Mesendoderm (in vitro differentiated cells): ENCODE results near the gene MEIS2.

Experiments
- DNase-seq: peaks from one replicate; pipeline ENCODE4 v3.0.0; 2013
- H2AK5ac ChIP-seq: 2 replicates; pipeline ENCODE4 v1.6.1; 2013; ENCODE audit warnings: low read length, inconsistent platforms
- H2BK120ac ChIP-seq: 2 replicates; pipeline ENCODE4 v1.6.1; 2013; ENCODE audit warnings: low read depth, mild to moderate bottlenecking, low read length, moderate library complexity, mixed read lengths
- H2BK15ac ChIP-seq: replicated peaks from 2 replicates; pipeline ENCODE4 v1.6.1; 2013; ENCODE audit warnings: low read depth, mild to moderate bottlenecking, moderate library complexity
- H2BK5ac ChIP-seq: 2 replicates; pipeline ENCODE4 v1.6.1; 2013; ENCODE audit warnings: low read length, inconsistent platforms
- H3K18ac ChIP-seq: 2 replicates; pipeline ENCODE4 v1.6.1; 2013; ENCODE audit warnings: mild to moderate bottlenecking, low read length, mixed read lengths
- H3K23ac ChIP-seq: one replicate; pipeline ENCODE4 v1.6.1; 2013; ENCODE audit warnings: low read length
- H3K27ac ChIP-seq: 2 replicates; pipeline ENCODE4 v1.5.1; 2013; ENCODE audit warnings: low read depth, mild to moderate bottlenecking, inconsistent platforms, low read length, moderate library complexity
- H3K27me3 ChIP-seq: 2 replicates; pipeline ENCODE4 v1.6.1; 2013; ENCODE audit warnings: low read length, control low read depth, mild to moderate bottlenecking, inconsistent platforms; ENCODE audit not compliant: insufficient read depth, poor library complexity
- H3K36me3 ChIP-seq: 2 replicates; pipeline ENCODE4 v1.6.1; 2013; ENCODE audit warnings: low read length, inconsistent platforms; ENCODE audit not compliant: control insufficient read depth, insufficient read depth
- H3K4ac ChIP-seq: one replicate; pipeline ENCODE4 v1.6.1; 2013; ENCODE audit warnings: low read depth, mild to moderate bottlenecking, low read length, moderate library complexity
- H3K4me1 ChIP-seq: 2 replicates; pipeline ENCODE4 v1.6.1; 2013; ENCODE audit warnings: low read depth, low read length, inconsistent platforms; ENCODE audit not compliant: control insufficient read depth
- H3K4me2 ChIP-seq: 2 replicates; pipeline ENCODE4 v1.6.1; 2013; ENCODE audit warnings: low read length
- H3K4me3 ChIP-seq: 2 replicates; pipeline ENCODE4 v1.5.1; 2013; ENCODE audit warnings: mild to moderate bottlenecking, low read length
- H3K56ac ChIP-seq: one replicate; pipeline ENCODE4 v1.6.1; 2013; ENCODE audit warnings: low read length
- H3K79me1 ChIP-seq: 2 replicates; pipeline ENCODE4 v1.6.1; 2013; ENCODE audit warnings: low read length, inconsistent platforms
- H3K79me2 ChIP-seq: 2 replicates; pipeline ENCODE4 v1.6.1; 2013; ENCODE audit warnings: mild to moderate bottlenecking, low read length; ENCODE audit not compliant: control insufficient read depth, insufficient read depth
- H3K9ac ChIP-seq: 2 replicates; pipeline ENCODE4 v1.6.1; 2013; ENCODE audit warnings: low read length, inconsistent platforms
- H4K5ac ChIP-seq: one replicate; pipeline ENCODE4 v1.6.1; 2013; ENCODE audit warnings: low read length
- H4K8ac ChIP-seq: one replicate; pipeline ENCODE4 v1.6.1; 2013; ENCODE audit warnings: low read depth, mild to moderate bottlenecking, control low read depth, low read length, moderate library complexity
- WGBS: extraction: QIAGEN DNeasy Blood & Tissue Kit; methylation state at CpG from one replicate; pipeline ENCODE4 v1.1.7; 2013; ENCODE audit warnings: low lambda C conversion rate, missing lambda C conversion rate; ENCODE audit not compliant: insufficient coverage; ENCODE audit errors: extremely low coverage; 5-methylcytosine and 5-hydroxymethylcytosine counted together

MEIS2 gene

DNA sequence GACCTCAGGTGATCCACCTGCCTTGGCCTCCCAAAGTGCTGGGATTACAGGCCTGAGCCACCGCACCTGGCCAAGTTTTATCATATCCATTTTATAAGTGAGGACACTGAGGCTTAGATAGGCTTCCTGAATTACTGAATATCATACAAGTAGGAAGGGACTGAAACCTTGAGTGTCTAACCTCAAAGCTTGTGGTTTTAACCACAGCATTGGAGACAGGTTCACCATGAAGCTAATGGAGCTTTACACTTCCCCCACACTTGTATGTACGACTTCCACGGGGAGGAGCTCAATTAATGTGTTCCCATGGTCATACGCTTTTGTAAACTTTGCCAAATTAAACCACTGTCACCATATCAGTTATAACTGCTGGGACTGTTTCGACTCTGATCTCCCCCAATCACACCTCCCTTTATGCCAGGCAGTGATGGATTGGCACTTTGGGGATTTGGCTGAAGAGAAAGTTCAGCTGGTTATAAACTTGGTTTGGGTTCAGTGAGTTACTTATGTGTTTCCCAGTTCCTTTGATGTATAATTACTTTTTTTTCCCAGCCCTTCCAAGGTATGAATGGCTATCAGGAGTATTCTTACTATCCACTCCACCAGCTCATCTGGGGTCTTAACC is 38.4 kb upstream of the MEIS2 start:
- no peak overlapping the region for H3K23ac ChIP-seq

DNA sequence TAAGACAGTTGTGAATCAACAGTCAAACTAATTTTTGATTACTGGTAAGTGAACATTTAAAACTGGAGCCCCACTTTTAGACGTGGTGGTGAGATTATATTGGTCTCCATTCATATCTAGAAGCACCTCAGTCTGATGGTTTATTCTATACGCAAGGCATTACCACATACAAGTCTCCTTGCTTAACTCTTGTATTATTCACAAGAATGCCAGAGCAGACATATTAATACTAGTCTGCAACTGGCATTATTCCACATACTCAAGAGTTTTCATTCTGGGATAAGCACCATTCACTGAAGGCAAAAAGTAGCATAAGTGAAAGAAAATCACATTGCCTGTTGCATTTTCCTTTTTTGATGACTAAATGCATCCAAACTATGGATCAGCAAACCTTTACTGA is 36.9 kb upstream of the MEIS2 start:
- Histone ChIP-seq H3K4me3 (no peak overlapping the region), H3K79me2 (no peaks in the 10 kb centered on the region), H3K23ac (no peak overlapping the region), H3K27ac (no peak overlapping the region), H2AK5ac (no peak overlapping the region), H3K4me1 (no peaks in the 10 kb centered on the region), H4K8ac (no peak overlapping the region), H2BK5ac (no peak overlapping the region), H2BK120ac (no peak overlapping the region), H2BK15ac (no peak overlapping the region), H3K4ac (no peak overlapping the region), H3K27me3 (no peaks in the 10 kb centered on the region), H3K4me2 (no peak overlapping the region), H3K56ac (no peak overlapping the region), H3K9ac (no peak overlapping the region), H4K5ac (no peak overlapping the region), H3K36me3 (no peaks in the 10 kb centered on the region), H3K18ac (no peak overlapping the region), H3K79me1 (no peaks in the 10 kb centered on the region)
- no peak for DNase-seq
- no CpG with 5 or more reads among the region's 2 CpGs for WGBS

More for the DNA sequence above, 38.4 kb upstream of the MEIS2 start:
- Histone ChIP-seq H2BK5ac (no peak overlapping the region), H4K5ac (no peak overlapping the region), H3K18ac (no peak overlapping the region), H2AK5ac (no peak overlapping the region), H3K27me3 (no peaks in the 10 kb centered on the region), H3K4ac (no peak overlapping the region), H3K79me2 (no peaks in the 10 kb centered on the region), H3K36me3 (no peaks in the 10 kb centered on the region), H3K27ac (no peak overlapping the region), H4K8ac (no peak overlapping the region), H3K79me1 (no peaks in the 10 kb centered on the region), H2BK120ac (no peak overlapping the region), H3K4me1 (no peaks in the 10 kb centered on the region), H2BK15ac (no peak overlapping the region), H3K4me3 (no peak overlapping the region), H3K9ac (no peak overlapping the region), H3K4me2 (no peak overlapping the region), H3K56ac (no peak overlapping the region)
- no peak for DNase-seq
- WGBS, result no CpG with 5 or more reads among the region's 5 CpGs

DNA sequence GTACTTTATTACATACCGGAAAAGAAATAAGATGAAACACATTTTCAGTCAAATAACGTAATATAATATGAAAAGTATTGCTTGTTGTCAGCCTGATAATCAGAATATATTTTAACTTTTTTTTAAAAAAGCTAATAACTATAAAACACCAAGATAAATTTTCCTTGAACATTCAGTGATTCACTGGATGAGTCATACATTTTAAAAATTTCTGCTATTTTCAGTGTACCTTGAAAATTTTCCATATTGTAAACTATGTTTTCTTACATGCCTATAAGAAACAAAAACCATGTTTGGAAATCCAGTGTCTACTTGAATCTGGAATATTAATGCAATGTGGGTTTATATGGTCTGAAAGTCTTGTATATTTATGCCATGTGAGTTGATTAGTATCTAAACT is 36.3 kb upstream of the MEIS2 start:
- Histone ChIP-seq H3K4ac (no peak overlapping the region), H3K4me3 (no peak overlapping the region), H2BK5ac (no peak overlapping the region), H4K8ac (no peak overlapping the region), H3K18ac (no peak overlapping the region), H3K27ac (no peak overlapping the region), H2AK5ac (no peak overlapping the region), H3K4me2 (no peak overlapping the region), H3K23ac (no peak overlapping the region), H3K36me3 (no peaks in the 10 kb centered on the region), H2BK120ac (no peak overlapping the region), H2BK15ac (no peak overlapping the region), H3K27me3 (no peaks in the 10 kb centered on the region), H4K5ac (no peak overlapping the region), H3K56ac (no peak overlapping the region), H3K4me1 (no peaks in the 10 kb centered on the region), H3K9ac (no peak overlapping the region), H3K79me1 (no peaks in the 10 kb centered on the region), H3K79me2 (no peaks in the 10 kb centered on the region)
- 100% methylated on average over 1 of the region's 2 CpGs for WGBS
- DNase-seq, result no peak

DNA sequence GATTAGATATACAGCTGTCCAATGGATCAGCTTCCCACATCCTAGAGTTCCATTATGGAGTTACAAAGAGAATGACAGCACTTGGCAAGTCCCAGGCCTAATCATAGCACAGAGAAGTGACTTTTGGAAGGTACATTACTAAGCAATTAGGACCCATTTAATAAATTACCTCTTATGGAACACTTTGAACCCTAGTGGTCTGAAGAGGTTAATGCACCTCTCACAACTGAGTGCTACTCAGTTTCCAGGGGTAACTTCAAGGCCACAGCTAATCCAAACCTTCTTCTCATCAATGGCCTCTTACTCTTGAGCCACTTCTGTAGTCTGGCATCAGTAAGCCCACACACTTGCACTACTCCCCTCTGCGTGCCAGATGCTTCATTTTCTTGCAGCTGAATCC is 34.9 kb upstream of the MEIS2 start:
- no CpG with 5 or more reads among the region's 1 CpG for WGBS
- no peak overlapping the region for H3K9ac ChIP-seq

DNA sequence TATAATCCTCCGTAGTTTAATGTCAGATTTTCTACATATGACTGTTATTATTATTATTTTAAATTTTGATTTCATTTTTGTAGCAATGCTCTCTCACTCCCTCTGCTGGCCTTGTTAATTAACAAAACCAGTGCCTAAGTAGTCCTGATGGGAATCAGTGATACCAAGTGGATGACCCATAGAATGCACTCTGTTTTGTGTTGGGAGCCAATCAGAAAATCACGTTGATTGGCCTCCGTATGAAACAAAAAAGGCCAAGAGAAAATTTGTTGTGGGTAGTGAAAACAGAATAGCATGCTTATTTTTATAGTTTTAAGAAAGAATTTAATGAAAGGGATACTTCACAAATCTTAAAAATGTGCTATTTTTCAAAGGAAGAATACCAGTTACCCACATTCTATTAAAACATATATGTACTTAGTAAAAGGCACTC is 34.4 kb upstream of the MEIS2 start:
- no peaks in the 10 kb centered on the region for H3K27me3 ChIP-seq
- H3K4me3 ChIP-seq, result no peak overlapping the region
- H2BK5ac ChIP-seq, result no peak overlapping the region
- H3K79me2 ChIP-seq, result no peaks in the 10 kb centered on the region
- no peak overlapping the region for H4K8ac ChIP-seq
- no peaks in the 10 kb centered on the region for H3K79me1 ChIP-seq
- DNase-seq, result peak; percentile 60
- H3K4me2 ChIP-seq, result no peak overlapping the region
- H3K18ac ChIP-seq, result no peak overlapping the region
- no peak overlapping the region for H4K5ac ChIP-seq
- no peaks in the 10 kb centered on the region for H3K4me1 ChIP-seq
- H2AK5ac ChIP-seq, result no peak overlapping the region
- H2BK120ac ChIP-seq, result no peak overlapping the region
- H3K56ac ChIP-seq, result no peak overlapping the region
- H3K9ac ChIP-seq, result no peak overlapping the region
- H3K23ac ChIP-seq, result no peak overlapping the region
- H3K27ac ChIP-seq, result no peak overlapping the region
- H2BK15ac ChIP-seq, result no peak overlapping the region
- WGBS, result no CpG with 5 or more reads among the region's 3 CpGs
- H3K36me3 ChIP-seq, result no peaks in the 10 kb centered on the region
- H3K4ac ChIP-seq, result no peak overlapping the region

More for the DNA sequence above, 34.9 kb upstream of the MEIS2 start:
- Histone ChIP-seq H2BK120ac (no peak overlapping the region), H3K36me3 (no peaks in the 10 kb centered on the region), H3K79me2 (no peaks in the 10 kb centered on the region), H3K56ac (no peak overlapping the region), H3K4ac (no peak overlapping the region), H3K4me1 (no peaks in the 10 kb centered on the region), H3K23ac (no peak overlapping the region), H3K79me1 (no peaks in the 10 kb centered on the region), H3K27ac (no peak overlapping the region), H3K18ac (no peak overlapping the region), H3K4me3 (no peak overlapping the region), H3K4me2 (no peak overlapping the region), H2AK5ac (no peak overlapping the region), H2BK5ac (no peak overlapping the region), H3K27me3 (no peaks in the 10 kb centered on the region), H4K8ac (no peak overlapping the region), H4K5ac (no peak overlapping the region), H2BK15ac (no peak overlapping the region)
- DNase-seq, result peak; percentile 59

DNA sequence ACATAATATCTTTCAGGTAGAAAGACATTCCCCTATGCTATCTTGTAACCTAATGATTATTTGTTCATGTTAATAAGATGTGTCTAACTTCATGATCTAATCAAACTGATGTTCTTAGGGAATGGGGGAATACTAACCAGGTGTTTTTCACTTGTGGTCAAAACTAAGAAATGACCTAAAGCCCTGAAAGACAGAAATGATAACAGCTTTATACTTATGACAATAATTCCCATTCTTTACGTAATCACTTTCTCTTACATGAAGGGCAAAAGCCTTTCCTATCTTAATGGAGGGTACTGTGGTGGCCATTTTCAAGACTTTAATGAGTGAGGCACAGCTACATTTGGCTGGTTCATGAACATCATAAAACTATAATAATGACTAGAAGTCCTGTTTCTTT is 33.9 kb upstream of the MEIS2 start:
- H3K79me2 ChIP-seq, result no peaks in the 10 kb centered on the region
- H3K4me3 ChIP-seq, result no peak overlapping the region
- H3K4ac ChIP-seq, result no peak overlapping the region
- WGBS, result no CpG with 5 or more reads among the region's 1 CpG
- no peak overlapping the region for H2BK15ac ChIP-seq
- H3K18ac ChIP-seq, result no peak overlapping the region
- H2AK5ac ChIP-seq, result no peak overlapping the region
- H3K4me1 ChIP-seq, result no peaks in the 10 kb centered on the region
- H3K56ac ChIP-seq, result no peak overlapping the region
- DNase-seq, result no peak
- no peak overlapping the region for H4K8ac ChIP-seq
- H2BK120ac ChIP-seq, result no peak overlapping the region
- H4K5ac ChIP-seq, result no peak overlapping the region
- H3K36me3 ChIP-seq, result no peaks in the 10 kb centered on the region
- no peaks in the 10 kb centered on the region for H3K79me1 ChIP-seq
- no peak overlapping the region for H3K23ac ChIP-seq
- no peaks in the 10 kb centered on the region for H3K27me3 ChIP-seq
- no peak overlapping the region for H2BK5ac ChIP-seq
- H3K27ac ChIP-seq, result no peak overlapping the region
- H3K4me2 ChIP-seq, result no peak overlapping the region
- H3K9ac ChIP-seq, result no peak overlapping the region
